Eye (tissue), 1 donor: ENCODE results near the gene AAMP.
"Not testable (repeated sequence)": the region's sequence is repeated elsewhere in the genome, so short reads cannot be mapped to it uniquely, and the experiment has no call there.

Experiments
- DNase-seq: peaks from one replicate; pipeline ENCODE4 v3.0.0-alpha.2; 2015

The AAMP gene

GRCh38 chr2:218269900-218270720 lies at the start of gene AAMP, which contains the start of gene PNKD:
Gene AAMP (minus strand): TSS chr2:218270137. CDS start chr2:218270086, 51 bp downstream.
Gene PNKD (plus strand): TSS chr2:218270519. CDS start chr2:218270536, 17 bp downstream.
- peak; percentile 100 for DNase-seq

- DNase-seq, result no peak
Observed at GRCh38 chr2:218318241-218318640, 48.3 kb upstream of the AAMP start.

GRCh38 chr2:218317835-218318234 lies 47.9 kb upstream of the AAMP start:
- no peak for DNase-seq

- DNase-seq, result no peak
Observed at GRCh38 chr2:218317303-218317630, 47.3 kb upstream of the AAMP start.

GRCh38 chr2:218315397-218315796 lies 45.5 kb upstream of the AAMP start:
- DNase-seq, result no peak

GRCh38 chr2:218314764-218315163 lies 44.8 kb upstream of the AAMP start:
- DNase-seq, result not testable (repeated sequence)

- no peak for DNase-seq
Observed at GRCh38 chr2:218313356-218313755, 43.4 kb upstream of the AAMP start.

- no peak for DNase-seq
Observed at GRCh38 chr2:218312267-218312756, 42.4 kb upstream of the AAMP start.

GRCh38 chr2:218311541-218312266 lies 41.8 kb upstream of the AAMP start:
- DNase-seq, result not testable (repeated sequence)

- no peak for DNase-seq
Observed at GRCh38 chr2:218310853-218311540, 41.1 kb upstream of the AAMP start.

GRCh38 chr2:218307415-218308090 lies 37.6 kb upstream of the AAMP start:
- DNase-seq, result no peak

- DNase-seq, result no peak
Observed at GRCh38 chr2:218306184-218306920, 36.4 kb upstream of the AAMP start.

GRCh38 chr2:218305383-218305782 lies 35.4 kb upstream of the AAMP start:
- no peak for DNase-seq

- DNase-seq, result peak; percentile 96
Observed at GRCh38 chr2:218301176-218301819, 31.4 kb upstream of the AAMP start.

- no peak for DNase-seq
Observed at GRCh38 chr2:218300141-218300540, 30.2 kb upstream of the AAMP start.

GRCh38 chr2:218298314-218298875 lies 28.5 kb upstream of the AAMP start:
- no peak for DNase-seq

GRCh38 chr2:218296847-218297246 lies 26.9 kb upstream of the AAMP start:
- no peak for DNase-seq

GRCh38 chr2:218296200-218296599 lies 26.3 kb upstream of the AAMP start:
- no peak for DNase-seq

- DNase-seq, result no peak
Observed at GRCh38 chr2:218295029-218295428, 25.1 kb upstream of the AAMP start.

GRCh38 chr2:218294430-218295022 lies 24.6 kb upstream of the AAMP start:
- no peak for DNase-seq
